PFSK-1 (cell line): Measurements from ENCODE around the gene SYCN. TPM values are rescaled to one million over a fixed set of nuclear protein-coding genes. Genes with fewer than 3 reads are reported as not detected.

Experiments
- FOXP2 ChIP-seq: optimal IDR thresholded peaks from 2 replicates; pipeline ENCODE3; 2011; ENCODE audit warnings: borderline replicate concordance, control low read depth, inconsistent platforms; ENCODE audit not compliant: insufficient read depth; ENCODE audit errors: extremely low read length, extremely low read depth
- POLR2AphosphoS5 ChIP-seq: IDR thresholded peaks from 2 replicates; pipeline ENCODE4 v1.6.1; 2012; ENCODE audit warnings: low read depth, mild to moderate bottlenecking, control low read depth, low read length, moderate library complexity
- REST ChIP-seq, 2 experiments: IDR thresholded peaks; 2 replicates each; pipeline versions ENCODE4 v1.6.1 to v1.8.0; 2011 to 2012; ENCODE audit warnings: low read depth in 2 of 2, low read length in 2 of 2, control low read depth in 1 of 2, inconsistent platforms in 1 of 2, mild to moderate bottlenecking in 1 of 2, moderate library complexity in 1 of 2; ENCODE audit not compliant: insufficient read depth in 1 of 2
- SIN3A ChIP-seq: IDR thresholded peaks from 2 replicates; pipeline ENCODE4 v1.6.1; 2012; ENCODE audit warnings: mild to moderate bottlenecking, low read length, moderate library complexity, borderline replicate concordance; ENCODE audit not compliant: insufficient read depth
- TAF1 ChIP-seq: IDR thresholded peaks from 2 replicates; pipeline ENCODE4 v1.6.1; 2012; ENCODE audit warnings: low read length, control low read depth, borderline replicate concordance; ENCODE audit not compliant: insufficient read depth
- polyA plus RNA-seq: library from polyadenylated mRNA; unstranded; fragments of >200 nt; gene quantifications from one replicate; pipeline ENCODE4 v1.2.1, GENCODE V29; 2012; ENCODE audit warnings: low read depth, missing spikeins; ENCODE audit not compliant: insufficient read length

SYCN gene, protein sequence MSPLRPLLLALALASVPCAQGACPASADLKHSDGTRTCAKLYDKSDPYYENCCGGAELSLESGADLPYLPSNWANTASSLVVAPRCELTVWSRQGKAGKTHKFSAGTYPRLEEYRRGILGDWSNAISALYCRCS
- not detected for polyA plus RNA-seq

GRCh38 chr19:39203372-39204341 lies at the start of gene SYCN:
Gene SYCN, minus strand, starts transcription at chr19:39204263. Its CDS starts 9 bp downstream, at chr19:39204254.
- TF ChIP-seq REST (IDR thresholded peaks at IDR 0.05; ENCODE audit: insufficient read depth in 1 of 2, low read depth in 2 of 2, low read length in 2 of 2): no peak
- TF ChIP-seq TAF1: no peak
- no peak for TF ChIP-seq SIN3A
- no peak for TF ChIP-seq POLR2AphosphoS5
- TF ChIP-seq FOXP2: no peak

DNA sequence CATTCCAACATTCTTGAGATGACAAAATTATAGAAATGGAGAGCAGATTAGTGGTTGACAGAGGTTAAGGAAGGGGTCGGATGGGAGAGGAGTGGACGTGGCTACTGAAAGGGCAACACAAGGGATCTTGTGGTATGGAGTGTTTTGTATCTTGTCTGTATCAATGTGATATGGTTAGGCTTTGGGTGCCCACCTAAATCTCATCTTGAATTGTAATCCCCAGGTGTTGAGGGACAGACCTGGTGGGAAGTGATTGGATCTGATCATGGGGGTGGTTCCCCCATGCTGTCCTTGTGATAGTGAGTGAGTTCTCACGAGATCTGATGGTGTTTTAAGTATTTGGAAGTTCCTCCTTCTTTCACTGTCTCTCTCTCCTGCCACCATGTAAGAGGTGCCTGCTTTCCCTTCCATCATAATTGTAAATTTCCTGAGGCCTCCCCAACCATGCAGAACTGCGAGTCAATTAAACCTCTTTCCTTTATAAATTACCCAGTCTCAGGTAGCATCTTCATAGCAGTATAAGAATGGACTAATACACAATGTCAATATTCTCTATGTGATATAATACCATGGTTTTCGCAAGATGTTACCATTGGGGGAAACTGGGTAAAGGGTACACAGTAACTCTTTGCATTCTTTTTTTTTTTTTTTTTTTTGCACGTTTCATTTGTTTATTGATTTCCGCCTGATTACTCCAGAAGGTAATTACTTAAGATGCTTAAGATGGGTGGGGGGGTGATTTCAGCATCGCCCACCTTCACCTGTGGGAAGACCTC lies 49.5 kb upstream of the SYCN start:
- TF ChIP-seq REST (IDR thresholded peaks at IDR 0.05; ENCODE audit: insufficient read depth in 1 of 2, low read depth in 2 of 2, low read length in 2 of 2) (no peak), POLR2AphosphoS5 (no peak), TAF1 (no peak), SIN3A (no peak), FOXP2 (no peak)

GRCh38 chr19:39252458-39252857 lies 48.4 kb upstream of the SYCN start:
- TF ChIP-seq FOXP2: no peak
- TF ChIP-seq TAF1: no peak
- TF ChIP-seq REST (IDR thresholded peaks at IDR 0.05; ENCODE audit: insufficient read depth in 1 of 2, low read depth in 2 of 2, low read length in 2 of 2): no peak
- TF ChIP-seq SIN3A: no peak
- TF ChIP-seq POLR2AphosphoS5: no peak

DNA sequence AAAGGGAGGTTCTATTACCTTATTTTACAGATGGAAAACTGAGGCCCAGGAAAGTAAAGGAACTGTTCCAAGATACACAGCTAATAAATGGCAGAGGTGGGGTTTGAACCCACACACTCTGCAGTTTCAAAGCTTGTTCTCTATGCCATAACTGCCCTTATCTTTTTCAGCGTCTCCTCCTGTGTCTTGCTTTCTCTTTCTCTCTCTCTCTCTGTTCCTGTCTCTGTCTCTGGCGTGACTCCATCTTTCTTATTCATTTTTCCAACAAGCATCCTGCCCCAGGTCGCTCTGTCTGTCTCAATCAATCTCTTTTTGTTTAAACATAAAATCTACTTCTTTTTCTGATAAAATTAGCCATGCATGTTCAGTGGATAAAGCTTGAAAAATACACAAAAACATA lies 47.8 kb upstream of the SYCN start:
- TF ChIP-seq FOXP2: no peak
- no peak for TF ChIP-seq SIN3A
- TF ChIP-seq TAF1: no peak
- TF ChIP-seq REST (IDR thresholded peaks at IDR 0.05; ENCODE audit: insufficient read depth in 1 of 2, low read depth in 2 of 2, low read length in 2 of 2): no peak
- TF ChIP-seq POLR2AphosphoS5: no peak
